NCI-H1436 treated with DMSO at 0.1 percent for 48 hours (cell line): ENCODE data around the gene PRKCE.

ENCODE experiments used
- DNase-seq: peaks from one replicate; lab custom pipeline; 2025; lab: John Stamatoyannopoulos, UW

The PRKCE gene

DNA sequence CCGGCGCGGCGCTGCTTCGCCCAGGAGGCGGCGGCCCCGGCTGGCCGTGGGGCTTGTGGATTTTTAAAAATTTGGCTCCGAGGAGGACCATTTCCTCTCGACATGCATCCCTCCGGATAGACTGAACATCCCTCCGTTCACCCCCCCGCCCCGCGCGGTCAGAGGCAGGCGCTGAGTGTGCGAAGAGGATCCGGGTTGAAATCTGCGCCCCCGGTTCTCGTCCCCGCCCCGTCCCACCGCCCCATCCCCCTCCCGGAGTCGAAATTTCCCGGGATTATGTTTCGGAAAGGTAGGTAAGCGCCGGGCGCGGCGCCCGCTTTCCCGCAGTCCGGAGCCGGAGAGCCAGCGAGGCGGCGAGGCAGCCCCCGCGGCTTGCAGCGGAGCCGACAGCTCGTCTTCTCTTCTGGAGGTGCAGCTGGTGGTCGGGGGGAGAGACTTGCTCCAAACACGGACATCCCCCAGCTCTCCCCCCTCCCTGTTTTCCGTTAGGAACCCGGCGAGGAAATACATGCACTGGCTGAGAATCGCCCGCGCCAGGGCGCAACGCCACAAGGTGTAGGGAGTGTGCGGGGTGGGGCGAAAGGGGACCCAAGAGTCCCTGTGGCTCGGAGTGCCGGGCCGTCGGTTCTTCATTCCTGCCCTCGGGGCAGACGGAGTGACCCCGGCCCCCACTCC, at the start of gene PRKCE:
TSS of gene PRKCE (plus strand) at position 261 of the 675 bp plus-strand sequence.
- DNase-seq, result no peak

DNA sequence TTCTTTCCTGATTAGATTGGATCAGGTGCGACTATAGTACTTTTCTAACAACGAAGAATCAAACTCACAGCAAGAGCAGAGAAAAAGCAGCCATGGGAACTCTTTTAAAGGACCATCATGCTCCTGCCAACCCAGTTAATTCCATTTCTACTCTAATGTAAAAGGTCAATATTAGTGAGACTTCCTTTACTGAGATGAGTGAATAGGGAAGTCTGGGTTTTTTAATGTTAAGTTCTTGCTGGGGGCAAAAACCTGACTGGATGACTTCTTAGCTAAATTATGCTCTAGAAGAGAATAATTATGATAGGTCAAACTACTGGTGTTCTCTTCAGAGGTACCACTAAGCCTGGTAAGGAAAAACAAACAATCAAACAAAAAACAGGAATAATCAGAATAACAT, 48.9 kb upstream of the PRKCE start:
- DNase-seq, result no peak

DNA sequence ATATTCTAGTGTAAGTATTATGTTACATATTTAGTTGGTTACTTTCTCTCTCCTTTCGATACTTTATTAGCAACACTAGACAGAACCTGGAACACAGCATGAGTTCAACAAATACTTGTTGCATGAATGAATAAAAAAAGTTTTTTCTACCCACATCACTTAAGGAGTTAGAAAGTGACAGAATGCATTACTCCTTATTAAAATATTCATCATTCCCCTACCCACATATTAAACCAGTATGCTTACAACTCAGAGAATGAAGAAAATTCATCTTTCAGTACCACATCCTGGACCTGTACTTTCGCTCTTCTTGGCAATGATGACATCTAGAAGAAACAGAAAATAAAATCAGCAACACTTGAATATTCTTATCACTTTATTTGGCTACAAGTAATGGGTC, 46.4 kb upstream of the PRKCE start:
- DNase-seq, result no peak

GRCh38 chr2:45606796-45607195, 44.7 kb upstream of the PRKCE start:
- no peak for DNase-seq

GRCh38 chr2:45607701-45608100, 43.8 kb upstream of the PRKCE start:
- DNase-seq, result no peak

DNA sequence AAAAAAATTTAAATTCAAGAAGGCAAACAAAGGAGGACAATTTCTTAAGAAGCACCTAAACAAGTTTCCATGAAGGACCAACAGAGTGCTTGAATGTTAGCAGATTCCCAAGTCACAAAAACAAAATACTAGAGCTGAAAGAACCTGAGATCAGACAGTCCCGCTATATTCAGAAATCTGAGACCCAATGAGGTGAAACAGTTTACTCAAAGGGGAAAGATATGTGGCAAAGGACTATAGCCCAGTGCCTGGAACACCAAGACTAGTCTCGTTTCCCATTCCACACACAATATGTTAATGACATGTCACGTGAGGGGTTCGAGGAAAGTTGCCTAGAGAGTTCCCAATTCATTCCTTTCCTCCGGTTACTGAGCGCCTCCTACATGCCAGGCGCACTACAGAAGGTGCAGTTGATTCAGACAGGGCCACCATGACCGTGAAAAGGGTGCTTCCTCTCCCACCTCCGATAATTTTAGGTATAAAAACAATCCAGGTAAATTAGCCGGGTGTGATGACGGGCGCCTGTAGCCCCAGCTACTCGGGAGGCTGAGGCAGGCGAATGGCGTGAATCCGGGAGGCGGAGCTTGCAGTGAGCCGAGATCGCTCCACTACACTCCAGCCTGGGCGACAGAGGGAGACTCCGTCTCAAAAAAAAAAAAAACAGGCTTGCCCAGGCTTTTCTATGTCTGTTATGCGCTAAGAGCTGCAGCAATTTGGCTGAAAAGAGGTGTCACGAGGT, 41.0 kb upstream of the PRKCE start:
- no peak for DNase-seq

GRCh38 chr2:45611020-45611859, 40.2 kb upstream of the PRKCE start, which contains the start of gene SRBD1:
Gene SRBD1, minus strand, starts transcription at chr2:45611267. Its CDS starts 5,826 bp downstream, at chr2:45605441.
- DNase-seq, result peak; percentile 64

GRCh38 chr2:45612285-45612684, 39.2 kb upstream of the PRKCE start:
- no peak for DNase-seq

DNA sequence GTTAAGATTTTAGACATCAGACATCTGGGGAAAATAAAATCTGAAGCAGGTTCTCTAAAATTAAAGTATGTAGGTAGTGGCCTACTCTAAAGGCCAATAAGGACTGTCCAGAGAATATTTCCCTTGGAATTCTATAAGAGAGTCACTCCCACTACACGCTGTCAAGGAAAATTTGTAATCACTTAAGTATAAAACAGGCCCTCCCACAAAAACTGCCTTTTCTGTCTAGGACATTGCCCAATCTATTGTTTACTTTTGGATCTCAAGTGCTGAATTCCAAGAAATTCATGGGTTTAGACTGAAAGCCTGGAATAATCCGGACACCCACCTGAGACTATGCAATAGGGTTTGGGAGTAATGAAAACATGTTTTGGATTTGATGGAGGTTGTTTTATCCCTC, 38.7 kb upstream of the PRKCE start:
- no peak for DNase-seq

DNA sequence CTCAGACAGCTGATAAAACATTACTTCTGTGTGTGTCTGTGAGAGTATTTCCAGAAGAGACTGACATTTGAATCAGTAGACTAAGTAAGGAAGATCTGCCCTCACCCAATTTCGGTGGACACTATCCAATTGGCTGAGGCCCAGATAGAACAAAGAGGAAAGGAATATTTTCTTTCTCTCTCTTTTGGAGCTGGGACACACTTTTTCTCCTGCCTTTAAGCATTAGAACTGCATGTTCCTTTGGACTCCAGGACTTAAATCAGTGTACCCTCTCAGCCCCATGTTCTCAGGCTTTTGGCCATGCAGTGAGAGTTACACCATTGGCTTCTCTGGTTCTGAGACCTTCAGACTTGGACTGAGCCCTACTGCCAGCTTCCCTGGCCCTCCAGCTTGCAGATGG, 37.1 kb upstream of the PRKCE start:
- DNase-seq, result no peak

DNA sequence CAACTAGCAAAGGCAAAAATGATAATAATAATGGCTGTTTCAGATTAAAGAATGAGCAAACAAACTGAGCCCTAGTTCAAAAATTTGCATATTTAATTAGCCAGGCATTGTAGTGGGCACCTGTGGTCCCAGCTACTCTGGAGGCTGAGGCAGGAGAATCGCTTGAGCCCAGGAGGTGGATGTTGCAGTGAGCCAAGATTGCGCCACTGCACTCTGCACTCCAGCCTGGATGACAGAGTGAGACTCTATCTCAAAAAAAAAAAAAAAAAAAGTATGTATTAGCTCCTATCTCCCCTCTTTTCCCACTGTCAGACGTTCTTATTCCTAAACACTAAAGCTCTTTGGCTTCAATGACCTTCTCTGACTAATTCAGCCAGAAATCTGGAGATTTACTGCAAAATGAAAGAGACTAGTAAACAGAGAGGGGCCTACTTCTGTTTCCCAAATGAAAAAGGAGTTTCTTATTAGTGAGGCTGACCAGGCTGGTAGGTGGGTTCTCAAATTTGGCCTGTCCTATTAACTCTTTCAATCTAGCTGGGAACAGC, 36.5 kb upstream of the PRKCE start:
- no peak for DNase-seq

DNA sequence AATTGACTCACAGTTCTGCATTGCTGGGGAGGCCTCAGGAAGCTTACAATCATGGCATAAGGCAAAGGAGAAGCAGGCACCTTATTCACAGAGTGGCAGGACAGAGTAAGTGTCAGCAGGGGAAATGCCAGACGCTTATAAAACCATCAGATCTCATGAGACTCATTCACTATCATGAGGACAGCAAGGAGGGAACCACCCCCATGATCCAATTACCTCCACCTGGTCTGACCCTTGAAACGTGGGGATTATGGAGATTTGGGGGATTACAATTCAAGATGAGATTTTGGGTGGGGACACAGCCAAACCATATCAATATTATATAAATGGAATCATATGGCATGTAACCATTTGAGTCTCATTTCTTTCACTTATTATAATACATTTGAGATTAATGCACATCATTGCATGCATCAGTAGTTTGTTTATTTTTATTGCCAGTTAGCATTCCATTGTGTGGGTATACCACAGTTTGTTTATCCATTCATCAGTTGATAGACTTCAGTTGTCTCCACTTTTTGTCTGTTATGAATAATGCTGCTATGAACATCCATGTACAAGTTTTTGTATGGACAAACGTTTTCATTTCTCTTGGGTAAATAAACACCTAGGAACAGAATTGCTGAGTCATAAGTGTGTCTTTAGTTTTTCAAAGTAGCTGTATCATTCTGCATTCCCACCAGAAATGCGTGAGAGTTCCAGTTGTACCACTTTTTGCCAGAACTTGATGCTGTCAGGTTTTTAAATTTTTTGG, 34.6 kb upstream of the PRKCE start:
- no peak for DNase-seq

- no peak for DNase-seq
These were observed 34.0 kb upstream of the PRKCE start for GRCh38 chr2:45617496-45617895.

- DNase-seq, result no peak
These were observed 29.0 kb upstream of the PRKCE start for GRCh38 chr2:45622336-45623075.

- DNase-seq, result no peak
These were observed 28.4 kb upstream of the PRKCE start for GRCh38 chr2:45623098-45623497.

GRCh38 chr2:45625824-45626223, 25.7 kb upstream of the PRKCE start:
- no peak for DNase-seq

DNA sequence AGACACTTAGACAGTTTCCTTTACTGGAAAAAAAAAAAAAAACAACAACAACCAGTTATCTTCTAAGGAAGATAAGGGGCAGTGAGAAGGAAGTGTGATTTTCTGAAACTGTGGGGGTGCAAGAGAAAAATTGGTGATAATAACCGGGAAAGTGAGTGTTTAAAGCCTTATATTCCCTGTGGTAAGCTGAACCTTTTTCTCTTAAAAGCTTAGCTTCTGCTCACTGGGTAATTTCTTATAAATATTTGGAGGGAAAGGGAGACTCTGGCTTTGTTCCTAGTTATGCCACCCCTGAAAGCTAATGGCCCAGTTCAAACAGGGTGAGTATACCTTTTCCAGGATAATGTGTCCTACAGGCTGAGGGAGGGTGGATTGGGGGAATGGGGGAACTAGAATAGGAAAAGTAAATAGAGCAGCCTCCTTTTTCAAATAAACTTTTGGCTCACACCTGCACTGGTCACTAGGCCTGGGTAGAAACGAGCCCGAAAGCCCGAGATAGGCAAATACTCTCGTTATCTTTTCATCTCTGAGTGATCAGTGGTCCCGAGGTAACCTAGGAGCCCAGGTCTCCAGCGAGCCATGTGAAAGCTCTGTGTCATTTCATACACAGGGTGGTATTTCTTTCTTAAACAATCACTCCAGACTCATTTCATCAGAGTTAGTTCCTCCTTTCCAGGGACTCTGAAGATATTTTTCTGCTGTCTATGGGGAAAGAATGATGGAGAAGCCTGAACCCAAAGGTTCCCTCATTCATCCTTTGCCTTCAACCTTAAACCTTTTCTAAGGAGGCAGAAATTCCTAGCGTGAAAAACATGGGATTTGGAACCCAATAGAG, 24.9 kb upstream of the PRKCE start:
- no peak for DNase-seq

GRCh38 chr2:45627911-45628310, 23.6 kb upstream of the PRKCE start:
- no peak for DNase-seq

DNA sequence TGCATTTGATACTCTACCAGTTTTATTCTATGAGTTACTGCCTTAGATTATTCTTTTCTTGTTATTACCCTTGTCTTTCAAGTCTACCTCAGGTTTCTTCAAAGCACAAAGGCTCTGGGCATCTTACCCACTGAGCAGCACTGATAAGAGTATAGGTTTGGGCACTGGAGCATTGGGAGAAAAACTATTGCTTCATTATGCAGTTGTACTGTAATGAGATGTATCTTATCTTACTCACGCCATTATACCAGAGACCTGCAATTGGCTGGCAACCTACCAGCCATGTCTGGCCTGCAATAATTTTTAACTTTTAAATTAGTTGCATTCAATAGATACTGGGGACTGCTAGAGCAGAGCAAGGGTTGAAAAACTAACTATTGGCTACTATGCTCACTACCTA, 21.5 kb upstream of the PRKCE start:
- no peak for DNase-seq

- DNase-seq, result no peak
These were observed 20.2 kb upstream of the PRKCE start for GRCh38 chr2:45631319-45631718.
